K562 (cell line): ENCODE results near the gene FAM227A. TPM values are rescaled to one million over a fixed set of nuclear protein-coding genes. Genes with fewer than 3 reads are reported as not detected.

Experiments used
- ATAC-seq: fragments of 200-7000 bp; cut with Tn5 transposase; 3 replicates; pipeline ENCODE4 v1.9.1; 2020; ENCODE audit warnings: moderate library complexity
- BruUV-seq: library from RNA; stranded (reverse); fragments of 400-500 nt; replicated peaks from 2 replicates; lab custom pipeline; 2021; lab: Mats Ljungman, UMichigan
- CTCF ChIA-PET: fragments of 300-600 bp; formaldehyde crosslinking; extraction: SDS; loops from one replicate; lab custom pipeline; 2021; ENCODE audit warnings: low intra/inter-chr PET ratio; lab: Yijun Ruan, JAX
- POLR2A ChIA-PET: fragments of 300-600, 350-650 bp; sonication (Branson Sonifier 250); formaldehyde crosslinking; extraction: SDS; loops from one replicate; lab custom pipeline; 2021; ENCODE audit warnings: antibody characterized with exemption, inconsistent platforms; lab: Yijun Ruan, JAX
- DNase-seq, 4 experiments: peaks; one replicate each; pipeline versions ENCODE4 v3.0.0 to v3.0.0-alpha.2; 2011 to 2018; ENCODE audit warnings: low spot score in 3 of 4, mixed read lengths in 3 of 4; ENCODE audit errors: extremely low read depth in 1 of 4
- FAIRE-seq: peaks from 2 replicates; lab custom pipeline; 2011; peaks lifted over from hg19 to GRCh38; lab: Jason Lieb, UNC
- H2AFZ ChIP-seq: 2 replicates; pipeline ENCODE4 v1.6.0; 2011; ENCODE audit warnings: low read depth, low read length, control low read depth, inconsistent platforms
- H3K27ac ChIP-seq: fragments of 200-600 bp; 3 replicates; pipeline ENCODE4 v1.8.0; 2011; ENCODE audit warnings: low read depth, mild to moderate bottlenecking, control low read depth, inconsistent platforms, low read length, moderate library complexity, mixed read lengths; ENCODE audit errors: extremely low read depth
- H3K27me3 ChIP-seq, 2 experiments: fragments of 300-600 bp in 1 of 2; 2 replicates in 1 of 2; 3 replicates in 1 of 2; pipeline versions ENCODE4 v1.6.0 to v1.8.0; 2011; ENCODE audit warnings: inconsistent platforms in 2 of 2, low read length in 2 of 2, mild to moderate bottlenecking in 1 of 2, mixed read lengths in 1 of 2, moderate library complexity in 1 of 2; ENCODE audit not compliant: control insufficient read depth in 2 of 2, insufficient read depth in 2 of 2
- H3K36me3 ChIP-seq: fragments of 300-600 bp; 3 replicates; pipeline ENCODE4 v1.8.0; 2011; ENCODE audit warnings: mild to moderate bottlenecking, low read length, inconsistent platforms; ENCODE audit not compliant: control insufficient read depth, insufficient read depth
- H3K4me1 ChIP-seq, 2 experiments: fragments of 200-600 bp in 1 of 2; replicated peaks in 1 of 2; 2 replicates in 1 of 2; 3 replicates in 1 of 2; pipeline versions ENCODE4 v1.5.1 to v1.8.0; 2011; ENCODE audit warnings: inconsistent platforms in 2 of 2, low read length in 2 of 2, mild to moderate bottlenecking in 1 of 2, mixed read lengths in 1 of 2, moderate library complexity in 1 of 2; ENCODE audit not compliant: control insufficient read depth in 2 of 2, insufficient read depth in 2 of 2
- H3K4me2 ChIP-seq: 2 replicates; pipeline ENCODE4 v1.6.1; 2011; ENCODE audit warnings: low read length, control low read depth, inconsistent platforms, mixed read lengths; ENCODE audit not compliant: insufficient read depth
- H3K4me3 ChIP-seq: fragments of 200-600 bp; sonication (generic), shearing (Covaris generic); 2 replicates; pipeline ENCODE4 v1.5.1; 2016; ENCODE audit warnings: control low read depth, inconsistent platforms
- H3K79me2 ChIP-seq: fragments of 200-600 bp; 3 replicates; pipeline ENCODE4 v1.8.0; 2011; ENCODE audit warnings: low read length, inconsistent platforms; ENCODE audit not compliant: control insufficient read depth, insufficient read depth
- H3K9ac ChIP-seq, 2 experiments: 2 replicates each; pipeline versions ENCODE4 v1.6.0 to v1.6.1; 2011; ENCODE audit warnings: low read depth in 2 of 2, low read length in 2 of 2, control low read depth in 1 of 2, inconsistent platforms in 1 of 2, mild to moderate bottlenecking in 1 of 2, mixed read lengths in 1 of 2; ENCODE audit not compliant: insufficient read depth in 1 of 2
- H3K9me1 ChIP-seq: one replicate; pipeline ENCODE4 v1.6.0; 2011; ENCODE audit warnings: inconsistent platforms, mild to moderate bottlenecking, low read length, moderate library complexity; ENCODE audit not compliant: control insufficient read depth, insufficient read depth
- H3K9me3 ChIP-seq: replicated peaks from 2 replicates; pipeline ENCODE4 v1.5.1; 2011; ENCODE audit warnings: low read depth, low read length, inconsistent platforms; ENCODE audit not compliant: control insufficient read depth, insufficient read depth
- H4K20me1 ChIP-seq: replicated peaks from 2 replicates; pipeline ENCODE4 v1.6.1; 2011; ENCODE audit warnings: low read length, inconsistent platforms, mixed read lengths; ENCODE audit not compliant: control insufficient read depth, insufficient read depth
- CAMTA2 ChIP-seq: fragments of 250-450 bp; sonication (Bioruptor Pico); conservative IDR thresholded peaks from 2 replicates; pipeline ENCODE4 v1.5.1; 2022
- CBX8 ChIP-seq: fragments of 200-600 bp; sonication (generic); IDR thresholded peaks from 2 replicates; pipeline ENCODE4 v1.6.1; 2012; ENCODE audit warnings: borderline replicate concordance, mixed run types, low read depth, mild to moderate bottlenecking, moderate library complexity, mixed read lengths, low read length, control low read depth, inconsistent platforms; ENCODE audit not compliant: poor library complexity, severe bottlenecking; ENCODE audit errors: extremely low read depth
- CREM ChIP-seq: IDR thresholded peaks from 2 replicates; pipeline ENCODE4 v1.6.1; 2014; ENCODE audit warnings: antibody characterized with exemption, low read depth
- DACH1 ChIP-seq: fragments of 450-650 bp; IDR thresholded peaks from 2 replicates; pipeline ENCODE4 v1.6.1; 2018; ENCODE audit not compliant: partially characterized antibody
- ETV6 ChIP-seq, 3 experiments: fragments of 150-350 bp in 1 of 3; sonication (generic) in 1 of 3; formaldehyde crosslinking in 1 of 3; IDR thresholded peaks; 2 replicates each; pipeline versions ENCODE4 v1.6.1 to v1.8.0; 2014 to 2022; ENCODE audit warnings: borderline replicate concordance in 2 of 3, low read depth in 2 of 3, antibody characterized with exemption in 1 of 3, low read length in 1 of 3, mild to moderate bottlenecking in 1 of 3, missing genetic modification reagents in 1 of 3
- EWSR1 ChIP-seq: fragments of 450-650 bp; IDR thresholded peaks from 2 replicates; pipeline ENCODE4 v1.6.1; 2018; ENCODE audit warnings: borderline replicate concordance, mild to moderate bottlenecking, low read depth, moderate library complexity; ENCODE audit not compliant: partially characterized antibody
- FUS ChIP-seq: fragments of 200-400 bp; formaldehyde crosslinking; optimal IDR thresholded peaks from 2 replicates; pipeline ENCODE3; 2017; ENCODE audit warnings: low read depth, low read length
- MEIS2 ChIP-seq: fragments of 450-650 bp; IDR thresholded peaks from 2 replicates; pipeline ENCODE4 v1.6.1; 2014; ENCODE audit warnings: mild to moderate bottlenecking; ENCODE audit not compliant: partially characterized antibody
- OTX1 ChIP-seq: fragments of 450-650 bp; formaldehyde crosslinking; IDR thresholded peaks from 2 replicates; pipeline ENCODE4 v1.4.0; 2022; ENCODE audit warnings: mild to moderate bottlenecking
- POLR2G ChIP-seq: fragments of 200-400 bp; formaldehyde crosslinking; IDR thresholded peaks from 2 replicates; pipeline ENCODE4 v1.6.1; 2017; ENCODE audit warnings: low read depth, mild to moderate bottlenecking, antibody characterized with exemption, low read length, moderate library complexity
- WGBS: fragments of 100-300 bp; shearing (Covaris generic); methylation state at CpG from one replicate; pipeline ENCODE4 v1.1.6; 2016; ENCODE audit warnings: low coverage, mixed read lengths; ENCODE audit not compliant: insufficient coverage; ENCODE audit errors: missing lambda C conversion rate; 5-methylcytosine and 5-hydroxymethylcytosine counted together
- in situ Hi-C: fragments of 300-500 bp; cut with MboI; formaldehyde crosslinking; loops from 4 replicates; pipeline ENCODE4 v1.15.0; 2018; ENCODE audit warnings: inconsistent platforms, mixed read lengths
- intact Hi-C: fragments of 100-400 bp; cut with micrococcal nuclease; formaldehyde crosslinking; loops from 2 replicates; pipeline ENCODE4 v1.14.2; 2022
- polyA plus RNA-seq, 8 experiments: library from polyadenylated mRNA; depleted of rRNA in 4 of 8; stranded (reverse) in 5 of 8; unstranded in 3 of 8; fragments of >200 nt; fragmentation: Nextera tagmentation in 2 of 8; fragmentation: Illumina TruSeq in 1 of 8; extraction: Ambion mirVana in 2 of 8; extraction: Trizol in 1 of 8; gene quantifications; 2 replicates each; pipeline versions ENCODE4 v1.2.1 to v1.2.3, GENCODE V29; 2011 to 2014; ENCODE audit warnings: inconsistent platforms in 1 of 8, missing spikeins in 1 of 8
- total RNA-seq, 7 experiments: library from RNA; depleted of rRNA in 6 of 7; stranded (reverse); fragments of >200 nt in 6 of 7; fragmentation: Illumina TruSeq in 2 of 7; extraction: Trizol in 2 of 7; gene quantifications; 2 replicates each; pipeline versions ENCODE4 v1.2.1 to v1.2.3, GENCODE V29; 2011 to 2021; ENCODE audit warnings: low replicate concordance in 1 of 7
- TF ChIP-seq, protein P1 (sequence below): fragments of 450-650 bp; IDR thresholded peaks from 2 replicates; pipeline ENCODE4 v1.6.1; 2017; ENCODE audit warnings: mild to moderate bottlenecking, moderate library complexity
- TF ChIP-seq, protein P2 (sequence below): fragments of 450-650 bp; IDR thresholded peaks from one replicate; pipeline ENCODE4 v1.6.1; 2018; ENCODE audit warnings: mild to moderate bottlenecking, moderate library complexity; ENCODE audit not compliant: partially characterized antibody
- TF ChIP-seq, protein P3 (sequence below): fragments of 450-650 bp; formaldehyde crosslinking; IDR thresholded peaks from 2 replicates; pipeline ENCODE4 v1.4.0; 2020; ENCODE audit warnings: mild to moderate bottlenecking, mixed read lengths
- TF ChIP-seq, protein P4 (sequence below): sonication (generic); formaldehyde crosslinking; IDR thresholded peaks from 2 replicates; pipeline ENCODE4 v1.8.0; 2022; ENCODE audit warnings: mild to moderate bottlenecking, missing genetic modification reagents, borderline replicate concordance

The FAM227A gene
- total and polyA plus RNA-seq, 9 of the 15 experiments (the other 6 are each of a cell fraction or from before 2014, with no cell fraction given) = 0.10 to 2.2 (median 0.83) TPM

DNA sequence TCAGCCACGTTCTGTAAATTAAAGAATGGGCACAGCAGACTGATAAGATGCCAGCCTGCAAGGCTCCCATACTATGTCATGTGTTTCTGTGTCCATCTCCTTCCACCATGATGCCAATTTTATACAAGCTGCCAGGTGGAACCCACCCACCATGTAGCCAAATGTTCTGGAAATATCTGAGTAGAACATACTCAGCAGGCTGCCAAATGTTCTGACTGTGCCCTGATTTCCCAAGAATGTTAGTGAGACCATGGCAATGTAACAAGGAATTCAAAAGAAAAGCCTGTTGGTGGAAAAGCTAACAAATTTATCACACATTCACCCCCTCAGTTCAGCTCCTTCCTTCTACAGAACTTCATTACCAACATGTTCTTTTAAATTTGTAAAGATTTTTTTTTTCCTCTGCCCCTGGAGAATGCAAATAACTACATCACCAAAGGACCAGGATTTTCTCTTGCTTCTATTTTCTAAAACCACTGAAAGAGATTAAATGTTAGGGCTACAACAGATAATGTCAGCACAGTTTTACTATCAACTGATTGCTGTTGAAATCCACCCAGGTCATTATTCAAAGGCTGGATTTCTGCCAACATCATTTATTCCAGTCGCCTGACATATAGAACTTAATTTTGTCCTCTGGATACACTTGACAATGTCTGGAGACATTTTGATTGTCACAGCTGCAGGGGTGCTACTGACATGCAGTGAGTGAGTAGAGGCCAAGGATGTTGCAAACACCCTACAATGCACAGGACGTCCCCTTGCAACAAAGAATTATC lies 89.3 kb downstream of the FAM227A start:
- Histone ChIP-seq H3K9me3 (no peaks in the 10 kb centered on the region), H3K27ac (no peak overlapping the region), H3K36me3 (no peaks in the 10 kb centered on the region), H3K79me2 (peaks cover 8% of the 10 kb centered on the region; the same call in 2 of the 3 replicates), H3K9ac (no peak overlapping the region), H3K9me1 (no peaks in the 10 kb centered on the region), H2AFZ (no peak overlapping the region), H3K27me3 (no peaks in the 10 kb centered on the region), H3K4me2 (no peak overlapping the region), H3K4me1 (peaks cover 4 to 8% of the 10 kb centered on the region in 2 experiments; a peak in 4 of 5 replicates), H3K4me3 (no peak overlapping the region), H4K20me1 (no peaks in the 10 kb centered on the region)
- ATAC-seq = no peak
- POLR2A ChIA-PET = no interaction called here
- peak; percentile 44 for FAIRE-seq
- intact Hi-C loops = no loop called here
- WGBS = 27% methylated on average over 3 of the region's 3 CpGs
- BruUV-seq = no TSS peak
- CTCF ChIA-PET = no interaction called here
- in situ Hi-C loops = loop anchor here (5.0 kb wide), 1 partner anchor 70 kb away; no protein-coding TSS in a partner anchor
- DNase-seq = no peak
- no peak for TF ChIP-seq EWSR1
- no peak for TF ChIP-seq OTX1
- TF ChIP-seq POLR2G = no peak
- no peak for TF ChIP-seq CBX8
- TF ChIP-seq, protein P1, sequence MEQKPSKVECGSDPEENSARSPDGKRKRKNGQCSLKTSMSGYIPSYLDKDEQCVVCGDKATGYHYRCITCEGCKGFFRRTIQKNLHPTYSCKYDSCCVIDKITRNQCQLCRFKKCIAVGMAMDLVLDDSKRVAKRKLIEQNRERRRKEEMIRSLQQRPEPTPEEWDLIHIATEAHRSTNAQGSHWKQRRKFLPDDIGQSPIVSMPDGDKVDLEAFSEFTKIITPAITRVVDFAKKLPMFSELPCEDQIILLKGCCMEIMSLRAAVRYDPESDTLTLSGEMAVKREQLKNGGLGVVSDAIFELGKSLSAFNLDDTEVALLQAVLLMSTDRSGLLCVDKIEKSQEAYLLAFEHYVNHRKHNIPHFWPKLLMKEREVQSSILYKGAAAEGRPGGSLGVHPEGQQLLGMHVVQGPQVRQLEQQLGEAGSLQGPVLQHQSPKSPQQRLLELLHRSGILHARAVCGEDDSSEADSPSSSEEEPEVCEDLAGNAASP = no peak
- no peak for TF ChIP-seq CAMTA2 (CRISPR knock-in tag)
- TF ChIP-seq, protein P2, sequence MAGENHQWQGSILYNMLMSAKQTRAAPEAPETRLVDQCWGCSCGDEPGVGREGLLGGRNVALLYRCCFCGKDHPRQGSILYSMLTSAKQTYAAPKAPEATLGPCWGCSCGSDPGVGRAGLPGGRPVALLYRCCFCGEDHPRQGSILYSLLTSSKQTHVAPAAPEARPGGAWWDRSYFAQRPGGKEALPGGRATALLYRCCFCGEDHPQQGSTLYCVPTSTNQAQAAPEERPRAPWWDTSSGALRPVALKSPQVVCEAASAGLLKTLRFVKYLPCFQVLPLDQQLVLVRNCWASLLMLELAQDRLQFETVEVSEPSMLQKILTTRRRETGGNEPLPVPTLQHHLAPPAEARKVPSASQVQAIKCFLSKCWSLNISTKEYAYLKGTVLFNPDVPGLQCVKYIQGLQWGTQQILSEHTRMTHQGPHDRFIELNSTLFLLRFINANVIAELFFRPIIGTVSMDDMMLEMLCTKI = no peak
- TF ChIP-seq ETV6 (IDR thresholded peaks at IDR 0.05; ENCODE audit: borderline replicate concordance in 1 of 2, low read depth in 2 of 2, low read length in 1 of 2) = no peak
- no peak for TF ChIP-seq ETV6 (CRISPR knock-in tag; IDR thresholded peaks at IDR 0.05; ENCODE audit: borderline replicate concordance)
- no peak for TF ChIP-seq DACH1
- TF ChIP-seq, protein P3, sequence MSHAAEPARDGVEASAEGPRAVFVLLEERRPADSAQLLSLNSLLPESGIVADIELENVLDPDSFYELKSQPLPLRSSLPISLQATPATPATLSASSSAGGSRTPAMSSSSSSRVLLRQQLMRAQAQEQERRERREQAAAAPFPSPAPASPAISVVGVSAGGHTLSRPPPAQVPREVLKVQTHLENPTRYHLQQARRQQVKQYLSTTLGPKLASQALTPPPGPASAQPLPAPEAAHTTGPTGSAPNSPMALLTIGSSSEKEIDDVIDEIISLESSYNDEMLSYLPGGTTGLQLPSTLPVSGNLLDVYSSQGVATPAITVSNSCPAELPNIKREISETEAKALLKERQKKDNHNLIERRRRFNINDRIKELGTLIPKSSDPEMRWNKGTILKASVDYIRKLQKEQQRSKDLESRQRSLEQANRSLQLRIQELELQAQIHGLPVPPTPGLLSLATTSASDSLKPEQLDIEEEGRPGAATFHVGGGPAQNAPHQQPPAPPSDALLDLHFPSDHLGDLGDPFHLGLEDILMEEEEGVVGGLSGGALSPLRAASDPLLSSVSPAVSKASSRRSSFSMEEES (CRISPR knock-in tag) = no peak
- TF ChIP-seq MEIS2 = peak; percentile 6
- TF ChIP-seq, protein P4, sequence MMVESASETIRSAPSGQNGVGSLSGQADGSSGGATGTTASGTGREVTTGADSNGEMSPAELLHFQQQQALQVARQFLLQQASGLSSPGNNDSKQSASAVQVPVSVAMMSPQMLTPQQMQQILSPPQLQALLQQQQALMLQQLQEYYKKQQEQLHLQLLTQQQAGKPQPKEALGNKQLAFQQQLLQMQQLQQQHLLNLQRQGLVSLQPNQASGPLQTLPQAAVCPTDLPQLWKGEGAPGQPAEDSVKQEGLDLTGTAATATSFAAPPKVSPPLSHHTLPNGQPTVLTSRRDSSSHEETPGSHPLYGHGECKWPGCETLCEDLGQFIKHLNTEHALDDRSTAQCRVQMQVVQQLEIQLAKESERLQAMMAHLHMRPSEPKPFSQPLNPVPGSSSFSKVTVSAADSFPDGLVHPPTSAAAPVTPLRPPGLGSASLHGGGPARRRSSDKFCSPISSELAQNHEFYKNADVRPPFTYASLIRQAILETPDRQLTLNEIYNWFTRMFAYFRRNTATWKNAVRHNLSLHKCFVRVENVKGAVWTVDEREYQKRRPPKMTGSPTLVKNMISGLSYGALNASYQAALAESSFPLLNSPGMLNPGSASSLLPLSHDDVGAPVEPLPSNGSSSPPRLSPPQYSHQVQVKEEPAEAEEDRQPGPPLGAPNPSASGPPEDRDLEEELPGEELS (CRISPR knock-in tag) = no peak
- TF ChIP-seq FUS = no peak
- TF ChIP-seq CREM = no peak
